Thyroid gland (tissue), 4 donors: Measurements from ENCODE around the gene EPS8.

Experiments used
- POLR2A ChIP-seq, 2 donors: fragments of 450-650 bp; IDR thresholded peaks; one replicate each; pipeline ENCODE4 v1.6.1; 2017; ENCODE audit warnings: antibody characterized with exemption in 2 of 2, mild to moderate bottlenecking in 2 of 2, moderate library complexity in 1 of 2
- TF ChIP-seq, protein P1 (sequence below), 6 experiments: fragments of 200-600 bp in 3 of 6; fragments of 450-650 bp in 3 of 6; sonication (generic) in 3 of 6; IDR thresholded peaks; one replicate each; pipeline ENCODE4 v1.5.1; 2016 to 2019; ENCODE audit warnings: antibody characterized with exemption in 6 of 6, mild to moderate bottlenecking in 2 of 6, inconsistent platforms in 1 of 6, moderate library complexity in 1 of 6

DNA sequence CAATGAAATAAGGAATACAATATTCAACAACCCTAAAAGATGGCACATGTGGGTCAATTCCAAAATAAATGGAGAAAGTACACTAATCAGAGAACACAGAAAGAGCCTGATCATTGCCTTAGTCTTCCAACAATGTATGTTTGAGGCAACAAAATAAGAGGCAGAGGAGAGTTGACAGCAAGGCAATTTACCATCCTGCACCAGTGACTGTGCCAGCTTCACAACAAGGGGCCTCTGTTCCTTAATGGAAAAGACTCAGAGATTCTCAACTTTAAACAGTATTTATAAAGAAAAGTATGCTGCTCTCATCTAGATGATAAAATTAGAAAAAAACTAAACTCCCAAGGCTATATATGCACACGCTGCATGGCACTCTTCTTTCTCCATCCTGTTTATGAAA is 25.9 kb downstream of the EPS8 start:
- TF ChIP-seq, protein P1, sequence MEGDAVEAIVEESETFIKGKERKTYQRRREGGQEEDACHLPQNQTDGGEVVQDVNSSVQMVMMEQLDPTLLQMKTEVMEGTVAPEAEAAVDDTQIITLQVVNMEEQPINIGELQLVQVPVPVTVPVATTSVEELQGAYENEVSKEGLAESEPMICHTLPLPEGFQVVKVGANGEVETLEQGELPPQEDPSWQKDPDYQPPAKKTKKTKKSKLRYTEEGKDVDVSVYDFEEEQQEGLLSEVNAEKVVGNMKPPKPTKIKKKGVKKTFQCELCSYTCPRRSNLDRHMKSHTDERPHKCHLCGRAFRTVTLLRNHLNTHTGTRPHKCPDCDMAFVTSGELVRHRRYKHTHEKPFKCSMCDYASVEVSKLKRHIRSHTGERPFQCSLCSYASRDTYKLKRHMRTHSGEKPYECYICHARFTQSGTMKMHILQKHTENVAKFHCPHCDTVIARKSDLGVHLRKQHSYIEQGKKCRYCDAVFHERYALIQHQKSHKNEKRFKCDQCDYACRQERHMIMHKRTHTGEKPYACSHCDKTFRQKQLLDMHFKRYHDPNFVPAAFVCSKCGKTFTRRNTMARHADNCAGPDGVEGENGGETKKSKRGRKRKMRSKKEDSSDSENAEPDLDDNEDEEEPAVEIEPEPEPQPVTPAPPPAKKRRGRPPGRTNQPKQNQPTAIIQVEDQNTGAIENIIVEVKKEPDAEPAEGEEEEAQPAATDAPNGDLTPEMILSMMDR (IDR thresholded peaks at IDR 0.05) = no peak
- TF ChIP-seq POLR2A (IDR thresholded peaks at IDR 0.05) = no peak
